OCI-LY1 (cell line): ENCODE measurements around the gene PSME3.

Experiments used
- H2AFZ ChIP-seq: fragments of 200-600 bp; sonication (generic), shearing (Covaris generic); 2 replicates; pipeline ENCODE4 v1.6.0; 2014; ENCODE audit warnings: antibody characterized with exemption, mild to moderate bottlenecking, low read length
- H3F3A ChIP-seq: fragments of 200-600 bp; sonication (generic), shearing (Covaris generic); 2 replicates; pipeline ENCODE4 v1.6.0; 2014; ENCODE audit warnings: mild to moderate bottlenecking, antibody characterized with exemption, low read length, moderate library complexity; ENCODE audit not compliant: insufficient read depth
- H3K27ac ChIP-seq: fragments of 200-600 bp; sonication (generic); 2 replicates; pipeline ENCODE4 v1.5.1; 2014; ENCODE audit warnings: low read length, mixed run types, mild to moderate bottlenecking, low read depth; ENCODE audit not compliant: poor library complexity, severe bottlenecking
- H3K27me3 ChIP-seq: fragments of 200-600 bp; sonication (generic); 2 replicates; pipeline ENCODE4 v1.6.0; 2014; ENCODE audit warnings: antibody characterized with exemption, mild to moderate bottlenecking, low read length, moderate library complexity; ENCODE audit not compliant: insufficient read depth
- H3K36me3 ChIP-seq: fragments of 200-600 bp; sonication (generic); 2 replicates; pipeline ENCODE4 v1.6.1; 2014; ENCODE audit warnings: mild to moderate bottlenecking, antibody characterized with exemption, low read length, moderate library complexity, mixed read lengths; ENCODE audit not compliant: insufficient read depth
- H3K4me1 ChIP-seq: fragments of 200-600 bp; sonication (generic); 2 replicates; pipeline ENCODE4 v1.5.1; 2014; ENCODE audit warnings: mild to moderate bottlenecking, low read length, moderate library complexity; ENCODE audit not compliant: insufficient read depth, severe bottlenecking
- H3K4me2 ChIP-seq: fragments of 200-600 bp; sonication (generic), shearing (Covaris generic); 2 replicates; pipeline ENCODE4 v1.6.1; 2014; ENCODE audit warnings: low read length
- H3K4me3 ChIP-seq: fragments of 200-600 bp; sonication (generic); 2 replicates; pipeline ENCODE4 v1.5.1; 2014; ENCODE audit warnings: low read length, low read depth, mild to moderate bottlenecking, mixed read lengths; ENCODE audit not compliant: poor library complexity, severe bottlenecking
- H3K79me2 ChIP-seq: fragments of 200-600 bp; shearing (Covaris generic); 2 replicates; pipeline ENCODE4 v1.6.1; 2016; ENCODE audit warnings: mixed run types, low read length, mixed read lengths; ENCODE audit not compliant: insufficient read depth
- H3K9ac ChIP-seq: fragments of 200-600 bp; sonication (generic), shearing (Covaris generic); 2 replicates; pipeline ENCODE4 v1.6.1; 2014; ENCODE audit warnings: mild to moderate bottlenecking, low read length, mixed read lengths
- H3K9me2 ChIP-seq: fragments of 200-600 bp; sonication (generic), shearing (Covaris generic); 2 replicates; pipeline ENCODE4 v1.6.1; 2014; ENCODE audit warnings: low read depth, mild to moderate bottlenecking, low read length, mixed read lengths
- H3K9me3 ChIP-seq: fragments of 200-600 bp; shearing (Covaris generic); 2 replicates; pipeline ENCODE4 v1.6.1; 2014; ENCODE audit warnings: low read length, mixed read lengths
- H4K20me1 ChIP-seq: fragments of 200-600 bp; sonication (generic), shearing (Covaris generic); 2 replicates; pipeline ENCODE4 v1.6.0; 2016; ENCODE audit warnings: mild to moderate bottlenecking, low read length; ENCODE audit not compliant: insufficient read depth
- EZH2 ChIP-seq: fragments of 200-600 bp; sonication (generic), shearing (Covaris generic); IDR thresholded peaks from 2 replicates; pipeline ENCODE4 v1.8.0; 2017; ENCODE audit warnings: borderline replicate concordance, mixed run types, mild to moderate bottlenecking, antibody characterized with exemption, low read length, moderate library complexity, mixed read lengths
- TF ChIP-seq, protein P1 (sequence below): fragments of 200-600 bp; sonication (generic), shearing (Covaris generic); IDR thresholded peaks from 2 replicates; pipeline ENCODE4 v1.5.1; 2017; ENCODE audit warnings: mild to moderate bottlenecking, antibody characterized with exemption, low read length, moderate library complexity, mixed read lengths

The PSME3 gene

DNA sequence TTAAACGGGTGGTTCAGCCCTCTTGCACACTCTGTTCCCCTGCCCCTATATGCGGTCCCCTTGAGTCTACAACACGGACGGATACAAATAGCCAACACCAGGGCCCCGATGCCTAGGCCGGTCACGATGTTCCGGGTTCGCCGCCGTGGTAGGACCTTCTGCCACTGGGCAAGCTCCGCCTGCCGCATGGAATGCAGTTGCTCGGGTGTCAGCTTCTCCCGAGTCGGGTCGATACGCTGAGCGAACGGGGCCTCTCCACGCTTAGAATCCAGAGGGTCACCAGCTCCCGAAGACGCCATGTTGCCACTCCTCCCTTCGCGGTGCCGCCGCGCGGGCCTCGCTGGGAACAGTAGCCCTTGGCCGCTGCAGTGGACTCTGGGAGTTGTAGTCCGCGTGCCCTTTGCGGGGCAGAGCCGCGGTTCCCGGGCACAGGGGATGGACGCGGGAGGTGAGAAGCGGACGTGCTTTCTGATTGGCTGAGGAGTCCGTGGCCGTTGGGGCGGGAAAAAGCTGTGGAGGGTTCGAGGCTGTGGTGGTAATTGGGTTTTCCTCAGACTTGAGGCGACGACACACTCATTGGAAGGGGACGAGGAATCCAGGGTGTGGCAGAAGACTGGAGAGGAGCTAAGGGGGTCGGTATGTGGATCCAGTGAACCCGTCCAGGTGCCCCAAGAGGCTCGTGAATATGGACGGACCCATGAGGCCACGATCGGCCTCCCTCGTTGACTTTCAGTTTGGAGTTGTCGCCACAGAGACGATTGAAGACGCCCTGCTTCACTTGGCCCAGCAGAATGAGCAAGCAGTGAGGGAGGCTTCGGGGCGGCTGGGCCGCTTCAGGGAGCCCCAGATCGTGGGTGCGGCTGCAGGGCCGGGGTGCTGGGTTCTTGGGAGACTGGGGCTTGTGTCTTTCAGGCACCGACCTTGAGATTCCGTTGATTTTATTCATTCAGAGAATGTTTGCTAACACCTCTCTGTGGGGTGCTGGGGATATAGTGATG, 34.5 kb upstream of the PSME3 start, which contains the start of the genes CNTD1 and COA3:
TSS of gene CNTD1 (plus strand) at position 479 of the 998 bp plus-strand sequence. CDS start at position 686, 207 bp downstream.
TSS of gene COA3 (minus strand) at position 322 of the 998 bp plus-strand sequence. CDS start at position 299, 23 bp downstream.
- peak within 1 kb of the TSS; percentile 83 for H3K9ac ChIP-seq
- H3K27ac ChIP-seq = no peak within 1 kb of the TSS
- H3F3A ChIP-seq = no peaks in the 10 kb centered on the region
- H3K4me2 ChIP-seq = peak within 1 kb of the TSS; percentile 91
- peaks cover 15% of the 10 kb centered on the region for H3K4me1 ChIP-seq
- no peaks in the 10 kb centered on the region for H3K27me3 ChIP-seq
- H3K36me3 ChIP-seq = no peaks in the 10 kb centered on the region
- H3K9me3 ChIP-seq = no peaks in the 10 kb centered on the region
- H2AFZ ChIP-seq = peak within 1 kb of the TSS; percentile 84
- no peaks in the 10 kb centered on the region for H3K9me2 ChIP-seq
- H3K79me2 ChIP-seq = no peaks in the 10 kb centered on the region
- TF ChIP-seq, protein P1, sequence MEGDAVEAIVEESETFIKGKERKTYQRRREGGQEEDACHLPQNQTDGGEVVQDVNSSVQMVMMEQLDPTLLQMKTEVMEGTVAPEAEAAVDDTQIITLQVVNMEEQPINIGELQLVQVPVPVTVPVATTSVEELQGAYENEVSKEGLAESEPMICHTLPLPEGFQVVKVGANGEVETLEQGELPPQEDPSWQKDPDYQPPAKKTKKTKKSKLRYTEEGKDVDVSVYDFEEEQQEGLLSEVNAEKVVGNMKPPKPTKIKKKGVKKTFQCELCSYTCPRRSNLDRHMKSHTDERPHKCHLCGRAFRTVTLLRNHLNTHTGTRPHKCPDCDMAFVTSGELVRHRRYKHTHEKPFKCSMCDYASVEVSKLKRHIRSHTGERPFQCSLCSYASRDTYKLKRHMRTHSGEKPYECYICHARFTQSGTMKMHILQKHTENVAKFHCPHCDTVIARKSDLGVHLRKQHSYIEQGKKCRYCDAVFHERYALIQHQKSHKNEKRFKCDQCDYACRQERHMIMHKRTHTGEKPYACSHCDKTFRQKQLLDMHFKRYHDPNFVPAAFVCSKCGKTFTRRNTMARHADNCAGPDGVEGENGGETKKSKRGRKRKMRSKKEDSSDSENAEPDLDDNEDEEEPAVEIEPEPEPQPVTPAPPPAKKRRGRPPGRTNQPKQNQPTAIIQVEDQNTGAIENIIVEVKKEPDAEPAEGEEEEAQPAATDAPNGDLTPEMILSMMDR = no peak
- no peak for TF ChIP-seq EZH2
- no peaks in the 10 kb centered on the region for H4K20me1 ChIP-seq
- peak within 1 kb of the TSS; percentile 91 for H3K4me3 ChIP-seq

GRCh38 chr17:42803074-42803883, 29.9 kb upstream of the PSME3 start:
- Histone ChIP-seq H3K4me3 (no peak overlapping the region), H3K79me2 (no peaks in the 10 kb centered on the region), H3K9me2 (no peaks in the 10 kb centered on the region), H3K4me2 (no peak overlapping the region), H2AFZ (no peak overlapping the region), H3K4me1 (peaks cover 4% of the 10 kb centered on the region), H3K27ac (no peak overlapping the region), H3K36me3 (no peaks in the 10 kb centered on the region), H3K27me3 (no peaks in the 10 kb centered on the region), H3F3A (no peaks in the 10 kb centered on the region), H3K9ac (no peak overlapping the region), H4K20me1 (no peaks in the 10 kb centered on the region), H3K9me3 (no peaks in the 10 kb centered on the region)
- TF ChIP-seq EZH2 = no peak
- TF ChIP-seq, protein P1 = no peak

DNA sequence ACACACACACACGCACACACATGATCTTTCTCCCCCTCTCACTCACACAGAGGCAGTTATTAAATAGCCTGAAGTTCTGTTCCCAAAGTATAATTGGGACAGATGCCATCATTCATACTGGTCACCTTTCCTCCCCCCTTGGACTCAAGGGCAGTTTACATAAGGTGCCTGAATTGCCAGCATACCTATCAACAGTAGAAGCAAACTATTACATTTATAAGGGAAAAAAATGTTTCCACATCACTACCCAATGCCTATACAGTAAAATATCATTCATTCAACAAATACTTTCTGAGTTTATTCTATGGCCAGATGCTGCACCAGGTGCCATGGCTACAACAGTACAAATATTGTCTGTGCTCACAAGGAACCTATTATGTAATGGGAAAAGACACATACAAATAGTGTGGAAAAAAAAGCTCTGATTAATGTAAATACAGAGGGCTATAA, 28.3 kb upstream of the PSME3 start:
- Histone ChIP-seq H3F3A (no peaks in the 10 kb centered on the region), H3K9ac (no peak overlapping the region), H3K79me2 (no peaks in the 10 kb centered on the region), H2AFZ (no peak overlapping the region), H3K9me2 (no peaks in the 10 kb centered on the region), H3K27ac (no peak overlapping the region), H3K27me3 (no peaks in the 10 kb centered on the region), H3K4me1 (no peaks in the 10 kb centered on the region), H4K20me1 (no peaks in the 10 kb centered on the region), H3K36me3 (peaks cover 9% of the 10 kb centered on the region; the same call in 1 of the 2 replicates), H3K9me3 (no peaks in the 10 kb centered on the region), H3K4me2 (no peak overlapping the region), H3K4me3 (no peak overlapping the region)
- TF ChIP-seq, protein P1 = no peak
- no peak for TF ChIP-seq EZH2
